AG04449 (cell line): ENCODE measurements around the gene C10orf90.

Experiments used
- CTCF ChIA-PET: fragments of 350-600 bp; formaldehyde crosslinking; extraction: SDS; loops from one replicate; lab custom pipeline; 2021; ENCODE audit warnings: antibody characterized with exemption; lab: Yijun Ruan, JAX
- POLR2A ChIA-PET: fragments of 400-600, 350-600 bp; formaldehyde crosslinking; extraction: SDS; loops from one replicate; lab custom pipeline; 2020; ENCODE audit warnings: antibody characterized with exemption, inconsistent platforms; lab: Yijun Ruan, JAX
- DNase-seq: peaks from one replicate; pipeline ENCODE4 v3.0.0-alpha.2; 2010; ENCODE audit warnings: low read depth, low spot score
- H3K4me3 ChIP-seq: 2 replicates; pipeline ENCODE4 v1.5.1; 2011; ENCODE audit warnings: low read depth, mild to moderate bottlenecking, control low read depth, low read length
- TF ChIP-seq, protein P1 (sequence below): IDR thresholded peaks from one replicate; pipeline ENCODE4 v1.5.1; 2011; ENCODE audit warnings: mild to moderate bottlenecking, moderate library complexity, low read length, control low read depth, inconsistent platforms; ENCODE audit not compliant: insufficient read depth; ENCODE audit errors: missing control alignments

Gene C10orf90

DNA sequence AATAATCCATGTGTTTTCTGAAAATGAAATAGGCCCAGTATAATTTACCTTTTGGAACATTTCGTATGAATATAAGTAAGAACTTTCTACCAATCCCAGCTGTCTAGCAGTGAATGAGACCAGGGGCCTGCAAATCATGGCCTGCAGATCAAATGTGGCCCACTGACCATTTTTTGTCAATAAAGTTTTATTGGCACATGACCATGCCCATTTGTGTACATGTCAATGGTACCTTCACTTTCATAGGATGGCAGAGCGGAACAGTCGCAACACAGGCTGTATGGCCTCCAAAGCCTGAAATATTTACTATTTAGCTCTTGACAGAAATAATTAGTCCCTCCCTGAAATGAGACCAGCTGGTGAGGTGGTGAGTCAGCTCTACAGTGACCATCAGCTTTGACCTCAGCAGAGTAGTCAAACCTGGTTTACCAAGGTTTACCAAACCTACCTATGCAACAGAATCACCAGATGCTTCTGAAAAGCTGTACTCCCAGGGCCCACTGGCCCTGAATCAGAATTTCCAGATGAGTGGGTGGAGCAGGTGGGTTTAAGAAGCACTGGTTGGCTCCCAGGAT, 13.8 kb upstream of the C10orf90 start:
- no peak overlapping the region for H3K4me3 ChIP-seq
- TF ChIP-seq, protein P1, sequence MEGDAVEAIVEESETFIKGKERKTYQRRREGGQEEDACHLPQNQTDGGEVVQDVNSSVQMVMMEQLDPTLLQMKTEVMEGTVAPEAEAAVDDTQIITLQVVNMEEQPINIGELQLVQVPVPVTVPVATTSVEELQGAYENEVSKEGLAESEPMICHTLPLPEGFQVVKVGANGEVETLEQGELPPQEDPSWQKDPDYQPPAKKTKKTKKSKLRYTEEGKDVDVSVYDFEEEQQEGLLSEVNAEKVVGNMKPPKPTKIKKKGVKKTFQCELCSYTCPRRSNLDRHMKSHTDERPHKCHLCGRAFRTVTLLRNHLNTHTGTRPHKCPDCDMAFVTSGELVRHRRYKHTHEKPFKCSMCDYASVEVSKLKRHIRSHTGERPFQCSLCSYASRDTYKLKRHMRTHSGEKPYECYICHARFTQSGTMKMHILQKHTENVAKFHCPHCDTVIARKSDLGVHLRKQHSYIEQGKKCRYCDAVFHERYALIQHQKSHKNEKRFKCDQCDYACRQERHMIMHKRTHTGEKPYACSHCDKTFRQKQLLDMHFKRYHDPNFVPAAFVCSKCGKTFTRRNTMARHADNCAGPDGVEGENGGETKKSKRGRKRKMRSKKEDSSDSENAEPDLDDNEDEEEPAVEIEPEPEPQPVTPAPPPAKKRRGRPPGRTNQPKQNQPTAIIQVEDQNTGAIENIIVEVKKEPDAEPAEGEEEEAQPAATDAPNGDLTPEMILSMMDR: no peak
- ChIA-PET POLR2A (no interaction called here), CTCF (no interaction called here)
- no peak for DNase-seq

DNA sequence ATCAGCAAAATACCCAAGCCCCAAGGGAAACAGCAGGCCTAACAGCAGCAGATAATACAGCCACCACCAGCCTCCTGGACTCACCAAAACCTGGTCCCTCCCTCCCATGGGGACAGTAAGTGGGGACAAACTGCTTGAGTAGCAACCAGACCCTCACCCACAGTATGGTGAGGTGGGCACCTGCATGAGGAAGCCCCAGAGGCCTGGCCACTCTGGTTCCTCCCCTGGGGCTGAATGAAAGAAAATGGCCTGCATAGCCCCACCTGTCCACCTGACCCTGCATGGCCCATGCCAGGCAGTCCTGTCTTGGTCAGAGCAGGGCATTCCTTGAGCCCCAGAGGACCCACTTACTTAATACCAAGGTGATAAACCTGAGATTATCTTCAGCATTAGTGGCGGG, 13.0 kb upstream of the C10orf90 start:
- H3K4me3 ChIP-seq: no peak overlapping the region
- TF ChIP-seq, protein P1: no peak
- CTCF ChIA-PET: no interaction called here
- POLR2A ChIA-PET: no interaction called here
- no peak for DNase-seq

DNA sequence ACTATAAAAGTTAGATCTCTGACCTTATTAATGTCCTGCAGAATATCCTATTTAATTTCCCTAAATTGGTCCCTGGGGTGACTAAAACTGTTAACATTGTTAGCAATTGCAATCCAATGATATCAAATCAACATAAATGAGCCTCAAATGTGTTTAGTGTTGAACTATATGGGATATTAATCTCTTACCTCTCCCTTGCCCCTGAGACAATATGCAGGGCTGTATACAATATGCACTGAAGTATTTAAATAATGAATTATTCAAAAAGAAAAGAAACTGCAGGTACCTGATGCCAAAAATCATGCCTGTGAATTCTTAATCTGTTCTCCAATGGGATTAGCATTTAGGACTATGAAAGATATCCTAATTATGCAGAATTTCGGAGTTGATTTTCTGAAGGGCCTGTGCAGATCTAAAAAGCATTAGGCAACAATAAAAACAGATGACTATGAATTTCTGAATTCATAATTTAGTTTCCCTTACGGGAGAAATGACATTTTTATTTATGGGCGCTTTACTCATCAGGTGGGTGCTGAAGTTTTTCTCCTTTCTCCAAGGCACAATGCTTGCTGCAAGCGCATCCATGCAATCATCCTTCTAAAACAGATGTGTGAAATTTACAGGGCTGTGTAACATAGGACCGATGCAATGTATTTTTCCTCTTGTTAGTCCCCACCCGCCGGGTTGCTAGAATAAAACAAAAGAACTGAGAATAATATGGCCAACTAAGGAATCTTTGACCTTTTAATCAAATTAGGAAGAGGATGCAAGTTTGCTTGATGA, 5.4 kb upstream of the C10orf90 start:
- H3K4me3 ChIP-seq: no peak overlapping the region
- POLR2A ChIA-PET: no interaction called here
- CTCF ChIA-PET: no interaction called here
- DNase-seq: no peak
- TF ChIP-seq, protein P1: no peak

DNA sequence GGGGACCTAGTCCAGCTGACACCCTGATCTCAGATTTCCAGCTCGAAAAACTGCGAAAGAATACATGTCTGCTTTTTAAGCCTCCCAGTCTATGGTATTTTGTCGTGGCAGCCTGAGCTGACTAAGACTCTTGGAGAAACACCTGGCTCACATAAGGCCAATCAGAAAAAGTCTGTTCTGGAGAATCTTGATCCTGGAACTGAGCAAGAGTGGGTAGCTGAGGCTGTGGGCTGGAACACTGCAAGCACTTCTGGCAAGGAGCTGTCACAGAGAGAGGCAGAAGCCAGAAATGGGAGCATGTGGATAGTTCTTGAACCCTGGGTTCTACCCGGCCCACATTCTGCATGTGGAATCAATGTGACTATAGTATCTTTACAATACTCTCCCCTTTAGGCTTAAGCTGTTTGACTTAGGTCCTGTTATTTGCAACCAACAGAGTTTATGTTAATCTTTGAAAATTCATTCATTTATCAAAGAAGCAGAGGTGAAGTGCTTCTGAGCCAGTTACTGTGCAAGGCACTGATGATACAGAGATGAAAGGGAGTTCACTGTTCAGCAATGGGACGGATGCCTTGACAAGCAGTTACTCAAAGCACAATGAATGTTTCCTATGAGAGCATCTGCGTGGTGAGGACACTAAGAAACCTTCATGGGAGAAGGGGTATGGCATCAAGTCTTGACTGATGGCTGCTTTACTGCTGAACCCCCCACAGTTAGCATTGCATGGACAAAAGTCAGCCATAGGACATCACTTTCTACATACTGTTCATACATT, 4.4 kb upstream of the C10orf90 start:
- TF ChIP-seq, protein P1: no peak
- ChIA-PET CTCF (no interaction called here), POLR2A (no interaction called here)
- no peak overlapping the region for H3K4me3 ChIP-seq
- no peak for DNase-seq

DNA sequence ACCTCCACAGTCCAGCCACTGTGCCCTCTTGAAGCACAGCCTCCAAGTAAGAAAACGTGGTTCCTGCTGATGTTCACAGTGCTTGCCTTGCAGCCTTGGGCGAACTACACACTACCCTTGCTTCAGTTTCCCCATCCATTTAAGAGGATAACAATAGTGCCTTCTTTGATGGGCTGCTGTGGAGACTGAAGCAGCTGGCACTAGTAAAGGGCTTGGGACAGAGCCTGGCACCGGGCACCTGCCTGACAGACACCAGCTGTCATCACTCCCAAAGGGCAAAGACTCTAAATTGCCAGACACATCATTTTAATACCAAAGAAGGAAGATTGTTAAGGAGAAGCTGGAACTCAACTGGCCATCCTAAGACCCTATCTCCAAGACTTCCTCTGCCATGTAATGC, 3.1 kb upstream of the C10orf90 start:
- TF ChIP-seq, protein P1: no peak
- ChIA-PET CTCF (no interaction called here), POLR2A (no interaction called here)
- no peak for DNase-seq
- no peak overlapping the region for H3K4me3 ChIP-seq

DNA sequence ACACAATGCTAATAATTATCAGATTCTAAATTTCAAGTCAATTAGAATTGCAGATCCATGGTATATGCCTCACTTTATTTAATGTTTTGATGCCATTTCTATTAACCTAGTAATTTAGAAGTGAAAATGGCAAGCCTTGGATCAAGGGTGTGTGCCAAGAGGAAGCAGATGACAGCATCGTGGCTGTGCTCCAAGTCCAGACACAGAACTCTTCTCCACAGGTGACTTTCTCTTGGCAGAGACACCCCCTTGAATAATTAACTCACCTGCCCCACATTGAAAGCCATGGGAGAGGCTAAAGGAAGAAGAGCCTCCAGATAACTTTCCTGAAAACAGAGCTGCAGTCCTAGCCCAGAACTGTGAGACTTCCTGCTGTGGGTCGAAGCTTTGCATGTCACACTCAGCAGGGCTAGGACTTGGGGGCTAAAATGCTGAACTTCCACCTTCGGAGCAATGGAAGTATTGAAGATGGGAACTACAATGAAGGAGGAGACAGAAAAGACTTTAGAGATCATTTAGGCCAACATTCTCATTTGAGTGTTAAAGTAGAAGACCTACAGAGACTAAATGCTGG, 996 bp upstream of the C10orf90 start:
- POLR2A ChIA-PET: no interaction called here
- TF ChIP-seq, protein P1: no peak
- CTCF ChIA-PET: no interaction called here
- DNase-seq: no peak
- no peak overlapping the region for H3K4me3 ChIP-seq
